ENCODE measurements around the gene TMEM238L. TPM values are rescaled to one million over a fixed set of nuclear protein-coding genes. Genes with fewer than 3 reads are reported as not detected.

The TMEM238L gene
- total RNA-seq, 1 donor from 2014 or later, result not detected

DNA sequence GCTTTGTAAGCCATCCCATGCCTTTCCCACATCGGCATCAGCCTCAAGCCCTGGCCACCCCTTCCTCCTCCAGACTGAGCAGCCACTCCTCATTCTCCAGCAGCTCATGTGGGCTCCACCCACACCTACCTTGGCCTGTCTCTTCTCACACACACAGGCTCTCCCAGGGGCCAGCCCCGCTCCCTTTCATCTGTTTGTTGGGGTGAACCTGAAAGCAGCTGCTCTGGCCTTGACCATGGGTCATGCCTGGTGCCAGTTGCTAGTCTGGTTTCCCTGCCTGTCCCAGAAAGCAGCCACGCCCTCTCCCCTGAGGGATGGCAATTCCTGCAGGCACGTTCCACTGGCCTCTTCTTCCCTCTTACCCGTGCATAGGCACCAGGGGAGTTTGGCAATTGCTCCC lies 11.4 kb upstream of the TMEM238L start:
- no peak for DNase-seq
- Mint-ChIP-seq H3K4me1 (ENCODE audit: low read depth, unreplicated experiment) (peaks cover 12% of the 10 kb centered on the region), H3K27me3 (ENCODE audit: unreplicated experiment) (peaks cover 7% of the 10 kb centered on the region), H3K9me3 (ENCODE audit: unreplicated experiment) (peaks cover 3% of the 10 kb centered on the region), H3K27ac (ENCODE audit: unreplicated experiment) (no peak overlapping the region), H3K36me3 (ENCODE audit: unreplicated experiment) (no peaks in the 10 kb centered on the region), H3K4me3 (ENCODE audit: unreplicated experiment) (no peak overlapping the region)
- TF ChIP-seq, protein P1, sequence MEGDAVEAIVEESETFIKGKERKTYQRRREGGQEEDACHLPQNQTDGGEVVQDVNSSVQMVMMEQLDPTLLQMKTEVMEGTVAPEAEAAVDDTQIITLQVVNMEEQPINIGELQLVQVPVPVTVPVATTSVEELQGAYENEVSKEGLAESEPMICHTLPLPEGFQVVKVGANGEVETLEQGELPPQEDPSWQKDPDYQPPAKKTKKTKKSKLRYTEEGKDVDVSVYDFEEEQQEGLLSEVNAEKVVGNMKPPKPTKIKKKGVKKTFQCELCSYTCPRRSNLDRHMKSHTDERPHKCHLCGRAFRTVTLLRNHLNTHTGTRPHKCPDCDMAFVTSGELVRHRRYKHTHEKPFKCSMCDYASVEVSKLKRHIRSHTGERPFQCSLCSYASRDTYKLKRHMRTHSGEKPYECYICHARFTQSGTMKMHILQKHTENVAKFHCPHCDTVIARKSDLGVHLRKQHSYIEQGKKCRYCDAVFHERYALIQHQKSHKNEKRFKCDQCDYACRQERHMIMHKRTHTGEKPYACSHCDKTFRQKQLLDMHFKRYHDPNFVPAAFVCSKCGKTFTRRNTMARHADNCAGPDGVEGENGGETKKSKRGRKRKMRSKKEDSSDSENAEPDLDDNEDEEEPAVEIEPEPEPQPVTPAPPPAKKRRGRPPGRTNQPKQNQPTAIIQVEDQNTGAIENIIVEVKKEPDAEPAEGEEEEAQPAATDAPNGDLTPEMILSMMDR (IDR thresholded peaks at IDR 0.05; ENCODE audit: partially characterized antibody, unreplicated experiment), result no peak

DNA sequence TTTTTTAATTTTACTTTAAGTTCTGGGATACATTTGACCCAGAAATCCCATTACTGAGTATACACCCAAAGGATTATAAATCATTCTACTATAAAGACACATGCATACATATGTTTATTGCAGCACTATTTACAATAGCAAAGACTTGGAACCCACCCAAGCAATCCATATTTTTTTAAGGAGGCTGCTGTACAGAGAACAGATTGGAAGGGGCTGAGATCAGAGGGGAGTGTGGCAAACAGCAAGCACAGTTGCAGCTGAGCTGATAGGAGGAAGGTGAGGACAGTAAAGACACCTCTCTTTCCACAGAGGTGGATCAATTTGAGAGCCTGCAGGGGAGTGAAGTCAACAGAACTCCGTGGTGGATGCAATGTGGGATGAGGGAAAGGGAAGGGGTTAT lies 10.2 kb upstream of the TMEM238L start:
- Mint-ChIP-seq H3K9me3 (ENCODE audit: unreplicated experiment) (peaks cover 3% of the 10 kb centered on the region), H3K4me1 (ENCODE audit: low read depth, unreplicated experiment) (peaks cover 6% of the 10 kb centered on the region), H3K27me3 (ENCODE audit: unreplicated experiment) (peaks cover 6% of the 10 kb centered on the region), H3K27ac (ENCODE audit: unreplicated experiment) (no peak overlapping the region), H3K36me3 (ENCODE audit: unreplicated experiment) (no peaks in the 10 kb centered on the region), H3K4me3 (ENCODE audit: unreplicated experiment) (no peak overlapping the region)
- TF ChIP-seq, protein P1 (IDR thresholded peaks at IDR 0.05; ENCODE audit: partially characterized antibody, unreplicated experiment), result no peak
- DNase-seq, result no peak

DNA sequence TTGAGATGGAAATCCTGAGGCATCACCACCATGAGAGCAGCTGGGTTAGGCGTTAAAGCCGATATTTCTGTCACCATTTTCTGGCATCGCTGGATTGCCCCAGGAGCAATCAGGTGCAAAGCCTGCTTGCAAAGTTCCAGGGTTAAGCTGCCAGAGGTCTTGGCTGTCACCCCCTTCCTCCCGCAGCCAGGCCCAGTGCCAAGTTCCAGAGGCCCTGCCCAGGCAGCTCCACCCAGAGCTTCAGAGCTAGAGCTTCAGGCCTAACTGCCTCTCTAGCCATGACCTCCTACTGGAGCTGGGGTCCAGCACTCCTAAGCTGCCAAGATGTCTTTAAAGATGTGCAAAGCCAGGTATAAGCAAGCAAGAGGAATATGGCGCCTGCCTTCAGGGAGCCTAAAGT lies 8.8 kb upstream of the TMEM238L start:
- TF ChIP-seq, protein P1 (IDR thresholded peaks at IDR 0.05; ENCODE audit: partially characterized antibody, unreplicated experiment), result no peak
- H3K36me3 Mint-ChIP-seq (ENCODE audit: unreplicated experiment), result no peaks in the 10 kb centered on the region
- peaks cover 2% of the 10 kb centered on the region for H3K4me1 Mint-ChIP-seq (ENCODE audit: low read depth, unreplicated experiment)
- H3K27me3 Mint-ChIP-seq (ENCODE audit: unreplicated experiment), result peaks cover 2% of the 10 kb centered on the region
- H3K9me3 Mint-ChIP-seq (ENCODE audit: unreplicated experiment), result no peaks in the 10 kb centered on the region
- H3K4me3 Mint-ChIP-seq (ENCODE audit: unreplicated experiment), result no peak overlapping the region
- H3K27ac Mint-ChIP-seq (ENCODE audit: unreplicated experiment), result no peak overlapping the region
- DNase-seq, result no peak

DNA sequence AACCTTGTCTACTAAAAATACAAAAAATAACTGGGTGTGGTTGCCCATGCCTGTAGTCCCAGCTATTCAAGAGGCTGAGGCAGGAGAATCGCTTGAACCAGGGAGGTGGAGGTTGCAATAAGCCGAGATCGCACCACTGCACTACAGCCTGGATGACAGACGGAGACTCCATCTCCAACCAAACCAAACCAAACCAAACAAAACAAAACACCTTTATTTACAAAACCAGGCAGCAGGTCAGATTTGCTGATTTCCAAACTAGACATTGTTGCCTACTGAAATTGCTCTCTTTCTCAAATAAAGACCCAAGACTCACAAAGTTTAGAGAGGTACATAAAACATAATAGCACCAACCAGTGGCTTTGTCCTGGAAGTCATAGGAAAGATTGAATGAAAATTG lies 5.7 kb upstream of the TMEM238L start:
- TF ChIP-seq, protein P1 (IDR thresholded peaks at IDR 0.05; ENCODE audit: partially characterized antibody, unreplicated experiment), result no peak
- H3K4me3 Mint-ChIP-seq (ENCODE audit: unreplicated experiment), result no peak overlapping the region
- H3K27ac Mint-ChIP-seq (ENCODE audit: unreplicated experiment), result no peak overlapping the region
- H3K36me3 Mint-ChIP-seq (ENCODE audit: unreplicated experiment), result no peaks in the 10 kb centered on the region
- no peak for DNase-seq
- H3K27me3 Mint-ChIP-seq (ENCODE audit: unreplicated experiment), result peaks cover 2% of the 10 kb centered on the region
- H3K9me3 Mint-ChIP-seq (ENCODE audit: unreplicated experiment), result no peaks in the 10 kb centered on the region
- H3K4me1 Mint-ChIP-seq (ENCODE audit: low read depth, unreplicated experiment), result no peaks in the 10 kb centered on the region

DNA sequence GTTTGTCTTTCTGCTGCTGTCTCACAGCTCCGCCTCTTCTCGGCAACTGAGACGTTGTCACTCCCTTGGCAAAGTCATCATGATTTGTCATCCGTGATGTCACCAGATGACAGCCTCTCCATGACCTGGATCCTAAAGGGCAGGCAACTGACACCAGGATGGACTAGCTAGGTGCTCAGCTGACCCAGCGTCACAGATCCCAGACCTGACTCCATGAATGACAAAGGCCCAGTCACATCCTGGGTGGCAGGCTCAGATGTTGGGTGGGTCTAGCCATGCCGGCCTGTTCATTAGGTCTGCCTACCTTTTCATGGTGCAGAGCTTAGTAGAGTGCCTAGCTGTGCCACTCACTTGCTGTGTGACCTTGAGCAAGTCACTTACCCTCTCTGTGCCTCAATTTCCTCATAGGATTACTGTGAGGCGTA lies 3.8 kb upstream of the TMEM238L start:
- Mint-ChIP-seq H3K27me3 (ENCODE audit: unreplicated experiment) (peaks cover 1% of the 10 kb centered on the region), H3K4me1 (ENCODE audit: low read depth, unreplicated experiment) (no peaks in the 10 kb centered on the region), H3K9me3 (ENCODE audit: unreplicated experiment) (no peaks in the 10 kb centered on the region), H3K36me3 (ENCODE audit: unreplicated experiment) (no peaks in the 10 kb centered on the region), H3K4me3 (ENCODE audit: unreplicated experiment) (no peak overlapping the region), H3K27ac (ENCODE audit: unreplicated experiment) (no peak overlapping the region)
- DNase-seq, result no peak
- TF ChIP-seq, protein P1 (IDR thresholded peaks at IDR 0.05; ENCODE audit: partially characterized antibody, unreplicated experiment), result no peak

Measured in glutamatergic neuron (in vitro differentiated cells).